Panc1 (cell line): ENCODE results near the gene CYSTM1. TPM values are rescaled to one million over a fixed set of nuclear protein-coding genes. Genes with fewer than 3 reads are reported as not detected.

Experiments used
- ATAC-seq: fragments of 200-7000 bp; cut with Tn5 transposase; 2 replicates; pipeline ENCODE4 v1.9.1; 2020; ENCODE audit warnings: mild to moderate bottlenecking, moderate library complexity
- BruUV-seq: library from RNA; stranded (reverse); fragments of 400-500 nt; replicated peaks from 2 replicates; lab custom pipeline; 2021; lab: Mats Ljungman, UMichigan
- CTCF ChIA-PET: fragments of 300-600 bp; sonication (Branson Sonifier 250); formaldehyde crosslinking; loops from one replicate; lab custom pipeline; 2022; ENCODE audit warnings: antibody characterized with exemption; lab: Charles Lee
- POLR2A ChIA-PET: fragments of 300-600 bp; sonication (Branson Sonifier 250); formaldehyde crosslinking; loops from one replicate; lab custom pipeline; 2022; ENCODE audit warnings: antibody characterized with exemption; lab: Charles Lee
- DNase-seq: peaks from one replicate; pipeline ENCODE4 v3.0.0-alpha.2; 2010; ENCODE audit warnings: low read depth, low spot score
- H3K27ac ChIP-seq: 2 replicates; pipeline ENCODE4 v1.5.1; 2011; ENCODE audit warnings: mild to moderate bottlenecking, low read length, inconsistent platforms
- H3K27me3 ChIP-seq: fragments of 200-500 bp; sonication (Bioruptor generic); 2 replicates; pipeline ENCODE4 v1.6.0; 2014; ENCODE audit warnings: low read length, inconsistent platforms; ENCODE audit not compliant: control insufficient read depth, insufficient read depth
- H3K36me3 ChIP-seq: fragments of 200-500 bp; sonication (Bioruptor generic); 2 replicates; pipeline ENCODE4 v1.5.1; 2014; ENCODE audit warnings: inconsistent platforms, mild to moderate bottlenecking, low read length, moderate library complexity; ENCODE audit not compliant: control insufficient read depth, insufficient read depth
- H3K4me1 ChIP-seq: 2 replicates; pipeline ENCODE4 v1.5.1; 2011; ENCODE audit warnings: inconsistent platforms, mild to moderate bottlenecking, low read length, moderate library complexity; ENCODE audit not compliant: control insufficient read depth, insufficient read depth
- H3K4me3 ChIP-seq, 2 experiments: 2 replicates each; pipeline ENCODE4 v1.5.1; 2011 to 2012; ENCODE audit warnings: low read depth in 2 of 2, low read length in 2 of 2, mild to moderate bottlenecking in 2 of 2, inconsistent platforms in 1 of 2, moderate library complexity in 1 of 2
- H3K9me3 ChIP-seq: fragments of 200-500 bp; sonication (Bioruptor generic); 2 replicates; pipeline ENCODE4 v1.5.1; 2014; ENCODE audit warnings: low read depth, mild to moderate bottlenecking, inconsistent platforms, low read length, moderate library complexity; ENCODE audit not compliant: control insufficient read depth, insufficient read depth
- CTCF ChIP-seq: fragments of 450-650 bp; IDR thresholded peaks from 2 replicates; pipeline ENCODE4 v1.5.1; 2017; ENCODE audit warnings: mild to moderate bottlenecking
- POLR2AphosphoS5 ChIP-seq: IDR thresholded peaks from 2 replicates; pipeline ENCODE4 v1.6.1; 2012; ENCODE audit warnings: mild to moderate bottlenecking, low read depth, low read length, moderate library complexity
- REST ChIP-seq, 2 experiments: IDR thresholded peaks; 2 replicates each; pipeline ENCODE4 v1.6.1; 2011 to 2012; ENCODE audit warnings: low read depth in 2 of 2, control low read depth in 1 of 2, low read length in 1 of 2, mild to moderate bottlenecking in 1 of 2, moderate library complexity in 1 of 2; ENCODE audit not compliant: insufficient read depth in 1 of 2
- SIN3A ChIP-seq: IDR thresholded peaks from 2 replicates; pipeline ENCODE4 v1.6.1; 2012; ENCODE audit warnings: low read depth, mild to moderate bottlenecking, low read length, moderate library complexity, borderline replicate concordance; ENCODE audit not compliant: insufficient read depth
- TCF7L2 ChIP-seq: IDR thresholded peaks from 2 replicates; pipeline ENCODE4 v1.6.1; 2011; ENCODE audit warnings: mild to moderate bottlenecking, low read depth, low read length, inconsistent platforms
- in situ Hi-C: cut with HindIII; loops from 2 replicates; pipeline ENCODE4 v1.10.0; 2016; ENCODE audit warnings: low sequenced_read_pairs, low pct_unique_long_range_greater_than_20kb
- intact Hi-C: fragments of 100-400 bp; cut with micrococcal nuclease; formaldehyde crosslinking; loops from one replicate; pipeline ENCODE4 v1.10.0; 2022; ENCODE audit not compliant: unreplicated experiment
- total RNA-seq: library from RNA; stranded (reverse); gene quantifications from one replicate; pipeline ENCODE4 v1.2.1, GENCODE V29; 2021; ENCODE audit not compliant: unreplicated experiment

Gene CYSTM1
- total RNA-seq, 1 experiment from 2014 or later, result 126 TPM

- TF ChIP-seq TCF7L2, result no peak
These were observed 43.0 kb upstream of the CYSTM1 start (continued) for GRCh38 chr5:140131967-140132409.

GRCh38 chr5:140133514-140134167 is 41.3 kb upstream of the CYSTM1 start:
- no peaks in the 10 kb centered on the region for H3K27me3 ChIP-seq
- H3K4me3 ChIP-seq, result no peak overlapping the region
- peaks cover 13% of the 10 kb centered on the region for H3K4me1 ChIP-seq
- no peak for DNase-seq
- BruUV-seq, result no TSS peak
- no peak for ATAC-seq
- TF ChIP-seq TCF7L2 (no peak), CTCF (no peak; the same call in 1 of the 2 replicates), POLR2AphosphoS5 (no peak), SIN3A (no peak), REST (IDR thresholded peaks at IDR 0.05; ENCODE audit: insufficient read depth in 1 of 2, low read depth in 2 of 2, low read length in 1 of 2) (no peak)
- H3K27ac ChIP-seq, result no peak overlapping the region
- H3K9me3 ChIP-seq, result no peaks in the 10 kb centered on the region
- intact Hi-C loops, result no loop called here
- in situ Hi-C loops, result no loop called here
- no peaks in the 10 kb centered on the region; the same call in 1 of the 2 replicates for H3K36me3 ChIP-seq
- POLR2A ChIA-PET, result no interaction called here
- CTCF ChIA-PET, result interaction anchor here (0.6 kb wide), 2 partner anchors 15 to 87 kb away, joined by 10 to 12 read pairs; no protein-coding TSS in a partner anchor

- TF ChIP-seq TCF7L2, result no peak
- no peak for TF ChIP-seq SIN3A
- in situ Hi-C loops, result no loop called here
- intact Hi-C loops, result no loop called here
- no peaks in the 10 kb centered on the region; the same call in 1 of the 2 replicates for H3K36me3 ChIP-seq
- H3K9me3 ChIP-seq, result no peaks in the 10 kb centered on the region
- H3K27ac ChIP-seq, result no peak overlapping the region
- POLR2A ChIA-PET, result no interaction called here
- BruUV-seq, result no TSS peak
- H3K4me3 ChIP-seq, result no peak overlapping the region
- CTCF ChIA-PET, result no interaction called here
- H3K27me3 ChIP-seq, result no peaks in the 10 kb centered on the region
- peaks cover 13% of the 10 kb centered on the region for H3K4me1 ChIP-seq
- no peak for DNase-seq
- ATAC-seq, result no peak
These were observed 40.6 kb upstream of the CYSTM1 start for GRCh38 chr5:140134277-140134935.
